Mesothelial cell of epicardium (in vitro differentiated cells): Measurements from ENCODE around the gene SLC35G6. TPM values are rescaled to one million over a fixed set of nuclear protein-coding genes. Genes with fewer than 3 reads are reported as not detected.

ENCODE experiments used
- DNase-seq, 2 experiments: peaks; one replicate each; pipeline ENCODE4 v3.0.0; 2021; ENCODE audit warnings: low spot score in 2 of 2; ENCODE audit not compliant: unreplicated experiment in 2 of 2
- H3K27ac Mint-ChIP-seq: 2 replicates; pipeline ENCODE4 v1.8.0; 2021; ENCODE audit warnings: mixed read lengths
- H3K27me3 Mint-ChIP-seq: 2 replicates; pipeline ENCODE4 v1.8.0; 2021; ENCODE audit warnings: low read depth, mixed read lengths
- H3K36me3 Mint-ChIP-seq: 2 replicates; pipeline ENCODE4 v1.8.0; 2021; ENCODE audit warnings: mixed read lengths
- H3K4me1 Mint-ChIP-seq: 2 replicates; pipeline ENCODE4 v1.8.0; 2021; ENCODE audit warnings: mixed read lengths
- H3K4me3 Mint-ChIP-seq: 2 replicates; pipeline ENCODE4 v1.8.0; 2021; ENCODE audit warnings: mild to moderate bottlenecking, moderate library complexity, mixed read lengths
- H3K9me3 Mint-ChIP-seq: 2 replicates; pipeline ENCODE4 v1.8.0; 2021; ENCODE audit warnings: mixed read lengths
- total RNA-seq: library from RNA; stranded (reverse); gene quantifications from 3 replicates; pipeline ENCODE4 v1.2.1, GENCODE V29; 2021
- TF ChIP-seq, protein P1 (sequence below): fragments of 200-600 bp; sonication (generic); IDR thresholded peaks from one replicate; pipeline ENCODE4 v1.5.0; 2021; ENCODE audit warnings: antibody characterized with exemption; ENCODE audit not compliant: unreplicated experiment

SLC35G6 gene
- total RNA-seq, 1 donor from 2014 or later, result not detected

DNA sequence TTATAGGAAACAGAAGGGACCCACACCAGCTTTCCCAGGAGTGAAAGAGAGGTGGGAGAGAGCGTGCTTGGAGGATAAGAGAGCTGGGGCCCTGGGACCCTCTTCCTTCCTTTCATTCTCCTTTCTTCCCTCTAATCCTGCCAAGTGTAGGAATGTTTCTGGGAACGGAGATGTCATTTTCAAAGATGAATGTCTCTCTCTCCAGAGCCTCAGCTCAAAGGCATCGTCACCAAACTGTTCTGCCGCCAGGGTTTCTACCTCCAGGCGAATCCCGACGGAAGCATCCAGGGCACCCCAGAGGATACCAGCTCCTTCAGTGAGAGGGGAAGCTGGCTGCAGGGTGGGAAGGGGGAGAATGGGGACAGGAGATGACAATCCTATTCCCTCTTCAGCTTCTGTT is 40.0 kb upstream of the SLC35G6 start:
- H3K27me3 Mint-ChIP-seq, result peaks cover 39% of the 10 kb centered on the region
- peak overlapping the region; percentile 94 for H3K4me3 Mint-ChIP-seq
- peak overlapping the region; percentile 95 for H3K27ac Mint-ChIP-seq
- no peaks in the 10 kb centered on the region for H3K9me3 Mint-ChIP-seq
- peaks cover 67% of the 10 kb centered on the region for H3K4me1 Mint-ChIP-seq
- TF ChIP-seq, protein P1, sequence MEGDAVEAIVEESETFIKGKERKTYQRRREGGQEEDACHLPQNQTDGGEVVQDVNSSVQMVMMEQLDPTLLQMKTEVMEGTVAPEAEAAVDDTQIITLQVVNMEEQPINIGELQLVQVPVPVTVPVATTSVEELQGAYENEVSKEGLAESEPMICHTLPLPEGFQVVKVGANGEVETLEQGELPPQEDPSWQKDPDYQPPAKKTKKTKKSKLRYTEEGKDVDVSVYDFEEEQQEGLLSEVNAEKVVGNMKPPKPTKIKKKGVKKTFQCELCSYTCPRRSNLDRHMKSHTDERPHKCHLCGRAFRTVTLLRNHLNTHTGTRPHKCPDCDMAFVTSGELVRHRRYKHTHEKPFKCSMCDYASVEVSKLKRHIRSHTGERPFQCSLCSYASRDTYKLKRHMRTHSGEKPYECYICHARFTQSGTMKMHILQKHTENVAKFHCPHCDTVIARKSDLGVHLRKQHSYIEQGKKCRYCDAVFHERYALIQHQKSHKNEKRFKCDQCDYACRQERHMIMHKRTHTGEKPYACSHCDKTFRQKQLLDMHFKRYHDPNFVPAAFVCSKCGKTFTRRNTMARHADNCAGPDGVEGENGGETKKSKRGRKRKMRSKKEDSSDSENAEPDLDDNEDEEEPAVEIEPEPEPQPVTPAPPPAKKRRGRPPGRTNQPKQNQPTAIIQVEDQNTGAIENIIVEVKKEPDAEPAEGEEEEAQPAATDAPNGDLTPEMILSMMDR, result no peak
- no peaks in the 10 kb centered on the region for H3K36me3 Mint-ChIP-seq
- no peak for DNase-seq

DNA sequence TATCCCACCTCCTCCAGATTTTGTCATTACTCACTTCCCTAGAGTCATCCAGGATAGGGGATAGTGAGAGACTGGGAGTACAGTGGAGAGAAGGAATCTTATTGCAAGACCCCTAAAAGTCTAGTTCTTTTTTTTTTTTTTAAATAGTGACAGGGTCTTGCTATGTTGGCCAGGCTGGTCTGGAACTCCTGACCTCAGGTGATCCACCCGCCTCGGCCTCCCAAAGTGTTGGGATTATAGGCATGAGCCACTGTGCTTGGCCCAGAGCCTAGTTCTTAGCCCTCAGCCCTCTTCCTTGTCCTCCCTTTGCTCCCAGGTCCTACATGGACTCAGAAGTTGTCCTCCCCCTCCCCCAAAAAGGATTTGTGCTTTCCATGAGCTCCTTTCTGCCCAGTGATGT is 39.1 kb upstream of the SLC35G6 start:
- Mint-ChIP-seq H3K27me3 (peaks cover 34% of the 10 kb centered on the region), H3K36me3 (no peaks in the 10 kb centered on the region), H3K27ac (peak overlapping the region; percentile 79), H3K9me3 (no peaks in the 10 kb centered on the region), H3K4me1 (peaks cover 62% of the 10 kb centered on the region), H3K4me3 (peak overlapping the region; percentile 94)
- no peak for DNase-seq
- TF ChIP-seq, protein P1, result no peak

DNA sequence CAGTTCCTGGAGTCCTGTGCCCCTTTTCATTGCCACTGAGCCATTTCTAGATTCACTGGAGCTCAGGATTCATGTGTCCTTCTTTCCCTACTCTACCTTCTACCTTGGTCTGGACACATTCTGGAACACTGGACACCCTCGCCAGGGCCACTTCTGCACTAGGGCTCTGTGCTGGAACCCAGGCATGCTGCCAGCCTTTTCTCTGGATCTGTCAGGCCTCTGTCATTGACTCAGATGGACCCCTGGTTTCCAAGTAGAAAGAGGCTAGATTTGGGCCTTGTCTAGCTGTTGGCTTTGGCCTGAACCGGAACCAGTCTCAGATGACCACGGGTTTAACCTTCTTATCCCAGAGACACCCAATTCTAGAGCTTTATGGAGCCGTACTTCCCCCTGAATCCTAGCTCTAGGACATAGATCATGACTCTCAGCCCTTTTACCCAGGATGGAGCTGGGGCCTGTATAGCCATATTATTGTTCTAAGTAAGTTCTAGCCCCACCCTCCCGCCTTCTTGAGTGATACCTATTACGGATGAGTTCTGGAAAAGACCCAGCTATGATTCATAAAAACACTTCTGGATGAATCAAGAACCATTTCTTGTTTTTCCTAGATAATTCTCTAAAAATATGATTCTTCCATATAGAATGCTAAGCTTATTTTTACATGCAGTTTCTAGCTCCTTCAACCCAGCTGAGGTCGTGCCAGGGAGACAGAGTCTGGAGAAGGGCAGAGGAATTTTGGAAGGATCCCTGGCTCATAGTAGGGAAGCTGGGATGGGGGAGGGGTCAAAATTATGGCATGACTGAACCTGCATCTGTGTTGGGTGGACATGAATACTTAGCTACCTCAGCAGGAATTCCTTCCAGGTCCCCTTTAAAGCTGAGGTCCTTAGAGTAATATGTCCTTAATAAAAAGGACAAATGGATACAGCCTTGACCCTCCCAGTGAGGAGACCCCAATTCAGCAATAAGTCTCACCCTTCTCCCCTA is 37.5 kb upstream of the SLC35G6 start:
- Mint-ChIP-seq H3K36me3 (peaks cover 8% of the 10 kb centered on the region), H3K27ac (peak overlapping the region; percentile 81), H3K4me1 (peaks cover 48% of the 10 kb centered on the region), H3K9me3 (no peaks in the 10 kb centered on the region), H3K27me3 (peaks cover 27% of the 10 kb centered on the region), H3K4me3 (peak overlapping the region; percentile 75)
- TF ChIP-seq, protein P1, result no peak
- no peak for DNase-seq

DNA sequence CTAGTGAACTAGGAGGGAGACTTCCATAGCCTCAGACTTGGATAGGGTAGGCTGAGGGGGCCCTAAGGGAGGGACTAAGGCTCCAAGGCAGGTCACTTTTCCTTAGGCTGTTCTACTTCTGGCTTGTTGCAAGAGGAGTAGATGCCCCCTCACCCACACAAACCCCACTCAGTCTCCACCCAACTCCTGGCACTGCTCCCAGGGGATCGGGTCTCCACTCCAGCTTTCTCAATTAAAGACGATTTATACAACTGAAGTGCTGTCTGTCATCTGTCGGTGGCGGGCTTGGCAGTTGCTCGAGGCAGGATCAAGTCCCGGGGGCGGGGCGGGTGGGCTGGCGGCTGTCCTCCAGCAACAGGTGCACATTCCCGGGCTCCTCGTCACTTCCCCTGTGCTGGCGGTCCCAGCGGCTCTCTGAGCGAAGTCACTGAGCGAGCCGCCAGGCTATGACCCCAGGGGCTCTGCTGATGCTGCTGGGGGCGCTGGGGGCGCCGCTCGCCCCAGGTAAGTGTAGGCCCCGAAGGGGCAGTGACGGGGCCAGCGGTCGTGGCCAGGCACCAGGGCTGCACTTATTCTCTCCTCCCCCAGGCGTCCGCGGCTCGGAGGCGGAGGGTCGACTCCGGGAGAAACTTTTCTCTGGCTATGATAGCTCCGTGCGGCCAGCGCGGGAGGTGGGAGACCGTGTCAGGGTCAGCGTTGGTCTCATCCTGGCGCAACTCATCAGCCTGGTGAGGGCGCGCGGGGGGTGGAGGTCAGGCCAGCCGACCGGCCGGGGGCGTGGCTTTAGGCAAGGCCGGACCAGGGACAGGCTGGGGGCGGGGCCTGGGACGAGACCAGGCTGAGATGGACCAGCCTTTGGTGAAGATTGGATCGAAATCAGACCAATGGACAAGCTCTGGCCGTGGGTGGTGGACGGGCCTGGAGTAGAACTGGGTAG is 36.3 kb upstream of the SLC35G6 start, which contains the start of gene CHRNB1:
Gene CHRNB1, plus strand, starts transcription at position 380 of the 937 bp plus-strand sequence. Its CDS starts 67 bp downstream, at position 447.
- TF ChIP-seq, protein P1, result no peak
- peaks cover 24% of the 10 kb centered on the region for H3K27me3 Mint-ChIP-seq
- H3K4me1 Mint-ChIP-seq, result peaks cover 44% of the 10 kb centered on the region
- peak in 1 of 2 experiments; percentile 49 for DNase-seq
- H3K9me3 Mint-ChIP-seq, result no peaks in the 10 kb centered on the region
- peak within 1 kb of the TSS; percentile 75 for H3K4me3 Mint-ChIP-seq
- H3K36me3 Mint-ChIP-seq, result peaks cover 9% of the 10 kb centered on the region
- peak within 1 kb of the TSS; percentile 81 for H3K27ac Mint-ChIP-seq

DNA sequence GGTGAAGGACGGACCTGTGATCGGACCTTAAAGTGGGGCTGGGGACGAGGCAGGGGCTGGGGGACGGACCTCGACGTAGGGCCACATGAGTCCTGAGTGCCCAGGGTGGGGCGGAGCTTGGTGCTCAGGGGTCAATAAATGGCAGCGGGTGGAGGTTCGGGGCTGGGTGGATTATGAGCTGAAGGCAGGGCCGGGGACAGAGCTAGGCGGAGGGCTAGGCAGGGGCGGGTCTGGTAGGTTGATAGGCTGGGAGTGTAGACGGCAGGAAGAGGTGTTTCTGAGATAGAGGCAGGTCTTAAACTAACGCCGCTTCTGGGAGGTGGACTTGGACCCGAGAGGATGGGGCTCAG is 35.7 kb upstream of the SLC35G6 start:
- Mint-ChIP-seq H3K27ac (peak overlapping the region; percentile 78), H3K9me3 (no peaks in the 10 kb centered on the region), H3K4me3 (peak overlapping the region; percentile 75), H3K36me3 (peaks cover 9% of the 10 kb centered on the region), H3K4me1 (peaks cover 40% of the 10 kb centered on the region), H3K27me3 (peaks cover 21% of the 10 kb centered on the region)
- TF ChIP-seq, protein P1, result no peak
- no peak for DNase-seq
